OCI-LY1 (cell line): ENCODE results near the gene MARS1.

Source experiments
- H2AFZ ChIP-seq: fragments of 200-600 bp; sonication (generic), shearing (Covaris generic); 2 replicates; pipeline ENCODE4 v1.6.0; 2014; ENCODE audit warnings: antibody characterized with exemption, mild to moderate bottlenecking, low read length
- H3F3A ChIP-seq: fragments of 200-600 bp; sonication (generic), shearing (Covaris generic); 2 replicates; pipeline ENCODE4 v1.6.0; 2014; ENCODE audit warnings: mild to moderate bottlenecking, antibody characterized with exemption, low read length, moderate library complexity; ENCODE audit not compliant: insufficient read depth
- H3K27ac ChIP-seq: fragments of 200-600 bp; sonication (generic); 2 replicates; pipeline ENCODE4 v1.5.1; 2014; ENCODE audit warnings: low read length, mixed run types, mild to moderate bottlenecking, low read depth; ENCODE audit not compliant: poor library complexity, severe bottlenecking
- H3K27me3 ChIP-seq: fragments of 200-600 bp; sonication (generic); 2 replicates; pipeline ENCODE4 v1.6.0; 2014; ENCODE audit warnings: antibody characterized with exemption, mild to moderate bottlenecking, low read length, moderate library complexity; ENCODE audit not compliant: insufficient read depth
- H3K36me3 ChIP-seq: fragments of 200-600 bp; sonication (generic); 2 replicates; pipeline ENCODE4 v1.6.1; 2014; ENCODE audit warnings: mild to moderate bottlenecking, antibody characterized with exemption, low read length, moderate library complexity, mixed read lengths; ENCODE audit not compliant: insufficient read depth
- H3K4me1 ChIP-seq: fragments of 200-600 bp; sonication (generic); 2 replicates; pipeline ENCODE4 v1.5.1; 2014; ENCODE audit warnings: mild to moderate bottlenecking, low read length, moderate library complexity; ENCODE audit not compliant: insufficient read depth, severe bottlenecking
- H3K4me2 ChIP-seq: fragments of 200-600 bp; sonication (generic), shearing (Covaris generic); 2 replicates; pipeline ENCODE4 v1.6.1; 2014; ENCODE audit warnings: low read length
- H3K4me3 ChIP-seq: fragments of 200-600 bp; sonication (generic); 2 replicates; pipeline ENCODE4 v1.5.1; 2014; ENCODE audit warnings: low read length, low read depth, mild to moderate bottlenecking, mixed read lengths; ENCODE audit not compliant: poor library complexity, severe bottlenecking
- H3K79me2 ChIP-seq: fragments of 200-600 bp; shearing (Covaris generic); 2 replicates; pipeline ENCODE4 v1.6.1; 2016; ENCODE audit warnings: mixed run types, low read length, mixed read lengths; ENCODE audit not compliant: insufficient read depth
- H3K9ac ChIP-seq: fragments of 200-600 bp; sonication (generic), shearing (Covaris generic); 2 replicates; pipeline ENCODE4 v1.6.1; 2014; ENCODE audit warnings: mild to moderate bottlenecking, low read length, mixed read lengths
- H3K9me2 ChIP-seq: fragments of 200-600 bp; sonication (generic), shearing (Covaris generic); 2 replicates; pipeline ENCODE4 v1.6.1; 2014; ENCODE audit warnings: low read depth, mild to moderate bottlenecking, low read length, mixed read lengths
- H3K9me3 ChIP-seq: fragments of 200-600 bp; shearing (Covaris generic); 2 replicates; pipeline ENCODE4 v1.6.1; 2014; ENCODE audit warnings: low read length, mixed read lengths
- H4K20me1 ChIP-seq: fragments of 200-600 bp; sonication (generic), shearing (Covaris generic); 2 replicates; pipeline ENCODE4 v1.6.0; 2016; ENCODE audit warnings: mild to moderate bottlenecking, low read length; ENCODE audit not compliant: insufficient read depth
- EZH2 ChIP-seq: fragments of 200-600 bp; sonication (generic), shearing (Covaris generic); IDR thresholded peaks from 2 replicates; pipeline ENCODE4 v1.8.0; 2017; ENCODE audit warnings: borderline replicate concordance, mixed run types, mild to moderate bottlenecking, antibody characterized with exemption, low read length, moderate library complexity, mixed read lengths
- TF ChIP-seq, protein P1 (sequence below): fragments of 200-600 bp; sonication (generic), shearing (Covaris generic); IDR thresholded peaks from 2 replicates; pipeline ENCODE4 v1.5.1; 2017; ENCODE audit warnings: mild to moderate bottlenecking, antibody characterized with exemption, low read length, moderate library complexity, mixed read lengths

MARS1 gene

DNA sequence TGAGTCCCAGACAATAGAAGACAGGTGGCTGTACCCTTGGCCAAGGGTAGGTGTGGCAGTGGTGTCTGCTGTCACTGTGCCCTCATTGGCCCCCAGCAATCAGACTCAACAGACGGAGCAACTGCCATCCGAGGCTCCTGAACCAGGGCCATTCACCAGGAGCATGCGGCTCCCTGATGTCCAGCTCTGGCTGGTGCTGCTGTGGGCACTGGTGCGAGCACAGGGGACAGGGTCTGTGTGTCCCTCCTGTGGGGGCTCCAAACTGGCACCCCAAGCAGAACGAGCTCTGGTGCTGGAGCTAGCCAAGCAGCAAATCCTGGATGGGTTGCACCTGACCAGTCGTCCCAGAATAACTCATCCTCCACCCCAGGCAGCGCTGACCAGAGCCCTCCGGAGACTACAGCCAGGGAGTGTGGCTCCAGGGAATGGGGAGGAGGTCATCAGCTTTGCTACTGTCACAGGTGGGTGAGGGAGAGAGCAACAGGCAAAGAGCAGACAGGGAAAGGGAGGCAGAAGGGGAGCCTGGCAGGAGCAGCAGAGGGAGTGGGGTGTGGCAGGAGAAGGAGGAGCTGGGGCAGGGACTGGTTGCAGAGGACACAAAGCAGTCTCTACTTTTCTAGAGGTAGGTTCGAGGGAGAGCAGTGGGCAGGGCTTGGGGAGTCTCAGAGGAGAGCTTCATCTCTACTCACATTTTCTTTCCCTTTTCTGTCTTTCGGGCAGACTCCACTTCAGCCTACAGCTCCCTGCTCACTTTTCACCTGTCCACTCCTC lies 32.3 kb upstream of the MARS1 start:
- H3K36me3 ChIP-seq = no peaks in the 10 kb centered on the region
- no peaks in the 10 kb centered on the region for H3K79me2 ChIP-seq
- no peak for TF ChIP-seq EZH2
- TF ChIP-seq, protein P1, sequence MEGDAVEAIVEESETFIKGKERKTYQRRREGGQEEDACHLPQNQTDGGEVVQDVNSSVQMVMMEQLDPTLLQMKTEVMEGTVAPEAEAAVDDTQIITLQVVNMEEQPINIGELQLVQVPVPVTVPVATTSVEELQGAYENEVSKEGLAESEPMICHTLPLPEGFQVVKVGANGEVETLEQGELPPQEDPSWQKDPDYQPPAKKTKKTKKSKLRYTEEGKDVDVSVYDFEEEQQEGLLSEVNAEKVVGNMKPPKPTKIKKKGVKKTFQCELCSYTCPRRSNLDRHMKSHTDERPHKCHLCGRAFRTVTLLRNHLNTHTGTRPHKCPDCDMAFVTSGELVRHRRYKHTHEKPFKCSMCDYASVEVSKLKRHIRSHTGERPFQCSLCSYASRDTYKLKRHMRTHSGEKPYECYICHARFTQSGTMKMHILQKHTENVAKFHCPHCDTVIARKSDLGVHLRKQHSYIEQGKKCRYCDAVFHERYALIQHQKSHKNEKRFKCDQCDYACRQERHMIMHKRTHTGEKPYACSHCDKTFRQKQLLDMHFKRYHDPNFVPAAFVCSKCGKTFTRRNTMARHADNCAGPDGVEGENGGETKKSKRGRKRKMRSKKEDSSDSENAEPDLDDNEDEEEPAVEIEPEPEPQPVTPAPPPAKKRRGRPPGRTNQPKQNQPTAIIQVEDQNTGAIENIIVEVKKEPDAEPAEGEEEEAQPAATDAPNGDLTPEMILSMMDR = no peak
- no peaks in the 10 kb centered on the region for H3F3A ChIP-seq
- peak overlapping the region; percentile 61 for H3K4me2 ChIP-seq
- no peaks in the 10 kb centered on the region for H4K20me1 ChIP-seq
- no peak overlapping the region for H2AFZ ChIP-seq
- H3K27ac ChIP-seq = no peak overlapping the region
- no peaks in the 10 kb centered on the region for H3K9me3 ChIP-seq
- H3K4me1 ChIP-seq = peaks cover 22% of the 10 kb centered on the region
- peak overlapping the region; percentile 43 for H3K4me3 ChIP-seq
- no peak overlapping the region; the same call in 1 of the 2 replicates for H3K9ac ChIP-seq
- H3K9me2 ChIP-seq = no peaks in the 10 kb centered on the region
- H3K27me3 ChIP-seq = no peaks in the 10 kb centered on the region

DNA sequence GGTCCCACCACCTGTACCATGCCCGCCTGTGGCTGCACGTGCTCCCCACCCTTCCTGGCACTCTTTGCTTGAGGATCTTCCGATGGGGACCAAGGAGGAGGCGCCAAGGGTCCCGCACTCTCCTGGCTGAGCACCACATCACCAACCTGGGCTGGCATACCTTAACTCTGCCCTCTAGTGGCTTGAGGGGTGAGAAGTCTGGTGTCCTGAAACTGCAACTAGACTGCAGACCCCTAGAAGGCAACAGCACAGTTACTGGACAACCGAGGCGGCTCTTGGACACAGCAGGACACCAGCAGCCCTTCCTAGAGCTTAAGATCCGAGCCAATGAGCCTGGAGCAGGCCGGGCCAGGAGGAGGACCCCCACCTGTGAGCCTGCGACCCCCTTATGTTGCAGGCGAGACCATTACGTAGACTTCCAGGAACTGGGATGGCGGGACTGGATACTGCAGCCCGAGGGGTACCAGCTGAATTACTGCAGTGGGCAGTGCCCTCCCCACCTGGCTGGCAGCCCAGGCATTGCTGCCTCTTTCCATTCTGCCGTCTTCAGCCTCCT lies 31.6 kb upstream of the MARS1 start:
- H3K36me3 ChIP-seq = no peaks in the 10 kb centered on the region
- H2AFZ ChIP-seq = no peak overlapping the region
- peak overlapping the region; percentile 61 for H3K4me2 ChIP-seq
- no peaks in the 10 kb centered on the region for H3K79me2 ChIP-seq
- H3K4me3 ChIP-seq = peak overlapping the region; percentile 43
- no peak overlapping the region for H3K27ac ChIP-seq
- H3K9me2 ChIP-seq = no peaks in the 10 kb centered on the region
- H3K4me1 ChIP-seq = peaks cover 29% of the 10 kb centered on the region
- no peaks in the 10 kb centered on the region for H4K20me1 ChIP-seq
- H3F3A ChIP-seq = no peaks in the 10 kb centered on the region
- H3K9me3 ChIP-seq = no peaks in the 10 kb centered on the region
- H3K9ac ChIP-seq = no peak overlapping the region; the same call in 1 of the 2 replicates
- TF ChIP-seq, protein P1 = peak; percentile 86
- TF ChIP-seq EZH2 = no peak
- no peaks in the 10 kb centered on the region for H3K27me3 ChIP-seq

DNA sequence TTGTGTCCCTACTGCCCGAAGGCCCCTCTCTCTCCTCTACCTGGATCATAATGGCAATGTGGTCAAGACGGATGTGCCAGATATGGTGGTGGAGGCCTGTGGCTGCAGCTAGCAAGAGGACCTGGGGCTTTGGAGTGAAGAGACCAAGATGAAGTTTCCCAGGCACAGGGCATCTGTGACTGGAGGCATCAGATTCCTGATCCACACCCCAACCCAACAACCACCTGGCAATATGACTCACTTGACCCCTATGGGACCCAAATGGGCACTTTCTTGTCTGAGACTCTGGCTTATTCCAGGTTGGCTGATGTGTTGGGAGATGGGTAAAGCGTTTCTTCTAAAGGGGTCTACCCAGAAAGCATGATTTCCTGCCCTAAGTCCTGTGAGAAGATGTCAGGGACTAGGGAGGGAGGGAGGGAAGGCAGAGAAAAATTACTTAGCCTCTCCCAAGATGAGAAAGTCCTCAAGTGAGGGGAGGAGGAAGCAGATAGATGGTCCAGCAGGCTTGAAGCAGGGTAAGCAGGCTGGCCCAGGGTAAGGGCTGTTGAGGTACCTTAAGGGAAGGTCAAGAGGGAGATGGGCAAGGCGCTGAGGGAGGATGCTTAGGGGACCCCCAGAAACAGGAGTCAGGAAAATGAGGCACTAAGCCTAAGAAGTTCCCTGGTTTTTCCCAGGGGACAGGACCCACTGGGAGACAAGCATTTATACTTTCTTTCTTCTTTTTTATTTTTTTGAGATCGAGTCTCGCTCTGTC lies 31.0 kb upstream of the MARS1 start:
- Histone ChIP-seq H3K36me3 (no peaks in the 10 kb centered on the region), H3K9me2 (no peaks in the 10 kb centered on the region), H3K27me3 (no peaks in the 10 kb centered on the region), H2AFZ (no peak overlapping the region), H3K79me2 (no peaks in the 10 kb centered on the region), H3K4me1 (peaks cover 34% of the 10 kb centered on the region), H3K4me3 (no peak overlapping the region), H3K9me3 (no peaks in the 10 kb centered on the region), H3F3A (no peaks in the 10 kb centered on the region), H3K27ac (no peak overlapping the region), H3K4me2 (no peak overlapping the region), H4K20me1 (no peaks in the 10 kb centered on the region), H3K9ac (no peak overlapping the region)
- no peak for TF ChIP-seq EZH2
- TF ChIP-seq, protein P1 = no peak
